Activated gamma-delta T cell (primary cell): ENCODE results near the gene SKA1.
"Not testable (repeated sequence)": the region's sequence is repeated elsewhere in the genome, so short reads cannot be mapped to it uniquely, and the experiment has no call there.

Experiments used
- DNase-seq: peaks from one replicate; lab custom pipeline; 2025; lab: John Stamatoyannopoulos, UW

Gene SKA1

DNA sequence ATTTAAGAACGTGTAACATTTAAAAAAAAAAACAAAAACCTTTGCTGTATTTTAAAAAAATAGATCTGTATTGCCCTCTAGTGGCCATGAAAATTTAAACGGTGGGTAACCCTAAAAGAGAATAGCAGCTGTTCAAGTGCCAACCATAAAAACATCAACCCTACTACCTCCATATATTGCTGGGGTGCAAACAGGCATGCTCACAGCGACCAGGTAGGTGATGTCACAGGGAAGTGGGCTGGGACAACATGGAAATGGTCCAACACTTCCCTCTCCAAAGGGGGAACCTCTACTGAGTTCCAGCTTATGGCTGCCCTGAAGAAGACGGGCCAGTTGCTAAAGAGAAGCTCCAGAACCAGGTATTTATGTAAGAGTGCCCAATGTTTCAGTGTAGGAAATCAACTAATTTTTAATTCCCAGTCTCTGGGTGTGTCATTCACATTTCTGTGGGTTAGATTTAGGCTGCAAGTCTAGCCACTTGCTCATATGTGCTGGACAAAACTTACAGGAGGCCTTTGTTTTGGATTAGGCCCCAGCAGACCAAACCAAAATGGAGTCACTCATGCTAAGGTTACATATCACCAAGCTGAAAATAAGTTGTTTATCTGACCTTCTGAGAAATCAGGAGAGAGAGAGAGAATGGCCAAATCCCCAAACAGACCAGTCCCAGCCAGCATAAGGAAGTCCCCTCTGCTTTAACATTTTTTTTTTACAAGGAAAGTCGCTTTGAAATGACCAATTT, 54.5 kb downstream of the SKA1 start:
- DNase-seq: no peak

DNA sequence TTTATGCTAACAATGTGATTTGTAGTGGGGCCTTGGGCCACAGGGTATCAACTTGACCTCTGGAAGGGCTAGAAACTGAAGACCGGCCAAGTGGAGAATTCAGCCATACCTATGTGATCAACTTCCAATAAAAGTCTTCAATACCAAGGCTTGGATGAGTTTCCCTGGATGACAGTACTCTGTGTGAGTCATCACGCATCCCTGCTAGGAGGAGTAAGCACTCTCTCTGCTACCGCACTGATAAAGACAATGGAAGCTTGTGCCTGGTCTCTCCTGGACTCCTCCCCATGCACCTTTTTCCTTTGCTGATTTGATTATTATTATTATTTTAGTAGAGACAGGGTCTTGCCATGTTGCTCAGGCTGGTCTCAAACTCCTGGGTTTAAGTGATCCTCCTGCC, 58.1 kb downstream of the SKA1 start:
- DNase-seq: no peak

DNA sequence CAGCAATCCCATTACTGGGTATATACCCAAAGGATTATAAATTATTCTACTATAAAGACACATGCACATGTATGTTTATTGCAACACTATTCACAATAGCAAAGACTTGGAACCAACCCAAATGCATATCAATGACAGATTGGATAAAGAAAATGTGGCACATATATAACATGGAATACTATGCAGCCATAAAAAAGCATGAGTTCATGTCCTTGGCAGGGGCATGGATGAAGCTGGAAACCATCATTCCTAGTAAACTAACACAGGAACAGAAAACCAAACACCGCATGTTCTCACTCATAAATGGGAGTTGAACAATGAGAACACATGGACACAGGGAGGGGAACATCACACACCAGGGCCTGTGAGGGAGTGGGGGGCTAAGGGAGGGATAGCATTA, 61.9 kb downstream of the SKA1 start:
- DNase-seq: not testable (repeated sequence)

DNA sequence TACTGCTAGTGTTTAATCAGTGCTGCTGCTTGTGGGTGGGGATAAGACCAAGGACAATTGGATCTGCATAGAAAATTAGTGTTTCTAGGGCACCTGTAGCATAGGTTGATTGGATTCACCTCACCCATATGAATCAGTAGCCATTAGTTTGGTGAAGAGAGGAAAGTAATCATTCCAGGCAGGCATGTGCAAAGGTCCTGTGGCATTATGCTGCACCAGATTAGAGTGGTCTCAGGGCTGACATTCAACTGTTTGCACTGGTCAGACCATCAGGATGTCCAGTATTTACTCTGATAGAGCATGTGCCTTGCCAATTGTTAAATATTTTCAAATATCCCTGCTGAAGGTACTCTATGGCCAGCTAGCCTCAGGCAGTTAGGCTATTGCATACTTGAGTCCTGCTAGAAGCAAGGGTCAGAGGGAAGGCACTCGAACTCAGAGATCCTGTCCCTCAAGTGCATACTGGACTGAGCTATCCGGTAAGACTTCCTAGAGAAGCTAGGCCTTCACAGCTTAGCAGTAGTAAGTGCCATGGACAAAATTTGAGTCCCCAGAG, 64.7 kb downstream of the SKA1 start:
- no peak for DNase-seq

DNA sequence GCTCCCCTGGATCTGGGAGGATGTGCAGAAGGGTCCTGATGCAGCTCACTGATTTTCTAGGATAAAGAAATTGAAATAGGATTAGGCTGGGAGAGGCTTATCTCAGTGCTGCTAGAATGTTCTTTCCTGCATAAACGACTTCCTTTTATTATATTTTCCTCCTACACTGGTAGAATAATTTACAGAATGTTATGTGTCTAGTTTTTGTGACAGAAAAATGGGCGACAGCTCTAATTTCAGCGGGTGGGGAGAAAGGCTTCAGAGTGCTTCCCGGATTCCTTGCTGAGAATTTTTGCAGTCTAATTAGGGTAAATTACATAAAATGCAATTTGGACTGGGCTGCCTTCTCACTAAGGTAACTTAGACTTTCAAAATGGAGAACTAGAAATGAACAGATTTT, 66.2 kb downstream of the SKA1 start:
- no peak for DNase-seq

DNA sequence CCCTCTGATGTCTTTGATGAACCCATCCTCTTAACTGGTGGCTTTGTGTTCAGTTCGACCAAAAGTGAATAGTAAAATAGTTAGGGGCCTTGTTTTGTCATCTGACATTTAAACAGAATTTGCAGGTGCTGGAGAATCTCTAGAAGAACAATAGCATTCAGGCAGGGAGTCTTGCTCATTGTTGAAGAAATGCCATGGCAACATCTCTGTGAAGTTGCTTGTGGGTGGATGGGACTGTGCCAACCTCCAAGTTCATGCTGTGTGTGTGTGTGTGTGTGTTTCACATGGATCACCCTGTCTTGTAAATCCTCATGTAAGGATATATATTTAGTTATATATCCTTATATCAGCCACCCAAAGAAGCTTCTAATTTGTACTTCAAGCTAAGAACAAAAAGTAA, 66.7 kb downstream of the SKA1 start:
- no peak for DNase-seq
